Fibroblast of skin of right quadriceps (primary cell): ENCODE data around the gene SRRD.
"Not testable (repeated sequence)": the region's sequence is repeated elsewhere in the genome, so short reads cannot be mapped to it uniquely, and the experiment has no call there.

ENCODE experiments used
- DNase-seq: peaks from one replicate; pipeline ENCODE4 v3.0.0-alpha.2; 2013

SRRD gene

DNA sequence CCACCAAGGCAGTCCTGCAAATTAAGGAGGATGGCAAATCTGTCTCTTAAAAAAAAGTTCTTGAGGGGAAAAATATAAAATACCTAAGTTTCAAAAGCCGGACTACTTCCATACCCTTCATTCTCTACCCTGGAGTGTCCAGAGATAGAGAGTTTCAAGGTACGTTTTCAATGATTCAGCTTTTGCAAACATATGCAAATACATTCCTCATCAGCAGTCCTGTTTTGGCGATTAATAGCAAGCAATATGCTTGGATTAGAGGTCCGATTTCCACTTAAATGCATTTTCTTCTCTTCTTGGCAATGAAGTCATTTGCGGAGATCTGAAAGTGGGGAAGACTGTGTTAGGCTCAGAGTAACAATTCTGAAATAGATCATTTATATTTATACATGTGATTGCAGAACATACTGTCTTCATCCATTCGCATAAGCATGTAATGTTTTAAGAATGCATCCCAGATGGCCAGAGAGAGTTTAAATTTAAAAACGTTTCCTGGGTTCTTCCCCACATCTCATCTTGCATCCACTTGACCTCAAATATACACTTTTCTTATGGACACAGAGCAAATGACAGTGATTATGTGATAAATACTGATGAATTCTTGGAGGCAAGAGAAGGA, 42.4 kb downstream of the SRRD start:
- DNase-seq: no peak

DNA sequence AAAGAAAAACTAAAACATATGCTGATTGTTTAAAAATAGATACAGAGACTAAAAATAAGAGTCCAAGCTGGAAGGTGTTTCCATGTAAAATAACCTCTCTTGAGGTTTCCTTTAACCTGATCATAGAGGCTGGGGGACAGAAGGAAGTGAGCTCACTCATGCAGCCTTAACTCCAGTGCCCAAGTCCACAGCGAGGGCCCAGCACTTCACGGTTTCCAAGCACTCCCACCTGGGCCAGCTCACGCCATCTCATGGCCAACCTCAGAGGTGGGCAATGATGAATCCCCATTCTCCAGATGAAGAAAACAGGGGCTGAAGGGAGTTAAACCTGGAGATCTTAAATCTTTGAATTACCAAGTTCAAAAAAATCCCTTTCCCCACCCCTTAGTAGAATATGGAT, 43.5 kb downstream of the SRRD start:
- DNase-seq: no peak

DNA sequence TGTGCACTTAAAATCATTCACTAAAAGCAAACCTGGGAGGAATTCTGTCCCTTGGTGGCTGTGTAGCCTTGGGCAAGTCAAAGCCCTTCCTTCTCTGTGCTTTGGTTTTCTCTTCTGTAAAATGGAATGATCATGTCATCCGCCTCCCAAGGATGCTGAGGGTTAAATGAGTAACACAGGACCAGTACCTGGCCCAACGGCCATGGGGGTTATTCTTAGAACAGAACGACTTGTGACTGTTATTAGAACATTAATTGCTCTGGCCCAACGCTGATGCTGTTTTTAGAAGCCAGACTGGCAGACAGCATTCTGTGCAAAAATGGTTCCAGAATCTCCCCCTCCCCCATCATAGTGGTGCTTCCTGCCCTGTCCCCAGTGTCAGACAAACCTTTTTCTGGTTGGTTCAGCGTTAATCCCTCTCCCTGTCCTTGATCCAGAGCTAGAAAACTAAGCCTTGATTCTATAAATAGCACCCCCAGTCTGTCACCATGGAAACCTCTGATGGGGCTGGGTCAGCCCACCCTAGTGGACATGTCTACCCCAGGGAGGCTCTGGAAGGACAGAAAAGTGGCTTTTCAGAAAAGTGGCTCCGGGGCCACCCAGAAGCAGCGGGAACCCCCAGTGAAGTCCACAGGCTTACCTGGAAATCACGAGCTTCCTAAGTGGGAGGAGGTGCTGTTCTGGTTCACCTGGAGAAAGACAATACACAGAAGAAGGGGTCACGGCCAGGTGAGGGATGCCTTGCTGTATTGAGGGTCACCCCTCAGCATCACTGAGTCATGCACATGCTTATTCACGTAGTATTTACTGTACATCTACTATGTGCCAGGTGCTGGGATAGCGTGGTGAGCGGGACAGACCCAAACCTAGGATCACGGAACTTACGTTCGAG, 44.1 kb downstream of the SRRD start:
- no peak for DNase-seq

DNA sequence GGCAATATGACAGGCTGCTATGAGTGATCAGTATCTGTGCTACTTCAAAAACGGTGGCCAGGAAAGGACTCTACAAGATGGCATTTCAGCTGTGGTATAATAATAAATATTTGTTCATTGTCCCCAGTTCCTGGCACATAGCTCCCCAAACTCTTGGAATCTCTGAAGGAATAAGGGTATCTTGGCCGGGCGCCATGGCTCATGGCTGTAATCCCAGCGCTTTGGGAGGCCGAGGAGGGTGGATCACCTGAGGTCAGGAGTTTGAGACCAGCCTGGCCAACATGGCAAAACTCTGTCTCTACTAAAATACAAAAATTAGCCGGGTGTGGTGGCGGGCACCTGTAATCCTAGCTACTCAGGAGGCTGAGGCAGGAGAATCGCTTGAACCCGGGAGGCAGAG, 44.8 kb downstream of the SRRD start:
- DNase-seq: not testable (repeated sequence)

DNA sequence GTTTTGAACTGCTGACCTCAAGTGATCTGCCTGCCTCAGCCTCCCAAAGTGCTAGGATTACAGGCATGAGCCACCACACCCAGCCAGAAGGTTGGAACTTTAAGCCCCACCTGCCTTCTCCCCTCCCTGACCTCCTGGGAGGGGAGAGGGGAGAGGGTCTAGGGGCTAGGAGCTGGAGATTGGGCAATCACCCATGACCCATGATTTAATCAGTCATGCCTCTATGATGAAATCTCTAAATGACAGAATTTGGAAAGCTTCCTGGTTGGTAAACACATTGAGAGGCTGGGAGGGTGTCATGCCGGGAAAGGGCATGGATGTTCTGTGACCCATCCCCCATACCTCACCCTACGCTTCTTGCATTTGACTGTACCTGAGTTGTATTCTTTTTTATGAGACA, 45.7 kb downstream of the SRRD start:
- DNase-seq: no peak

DNA sequence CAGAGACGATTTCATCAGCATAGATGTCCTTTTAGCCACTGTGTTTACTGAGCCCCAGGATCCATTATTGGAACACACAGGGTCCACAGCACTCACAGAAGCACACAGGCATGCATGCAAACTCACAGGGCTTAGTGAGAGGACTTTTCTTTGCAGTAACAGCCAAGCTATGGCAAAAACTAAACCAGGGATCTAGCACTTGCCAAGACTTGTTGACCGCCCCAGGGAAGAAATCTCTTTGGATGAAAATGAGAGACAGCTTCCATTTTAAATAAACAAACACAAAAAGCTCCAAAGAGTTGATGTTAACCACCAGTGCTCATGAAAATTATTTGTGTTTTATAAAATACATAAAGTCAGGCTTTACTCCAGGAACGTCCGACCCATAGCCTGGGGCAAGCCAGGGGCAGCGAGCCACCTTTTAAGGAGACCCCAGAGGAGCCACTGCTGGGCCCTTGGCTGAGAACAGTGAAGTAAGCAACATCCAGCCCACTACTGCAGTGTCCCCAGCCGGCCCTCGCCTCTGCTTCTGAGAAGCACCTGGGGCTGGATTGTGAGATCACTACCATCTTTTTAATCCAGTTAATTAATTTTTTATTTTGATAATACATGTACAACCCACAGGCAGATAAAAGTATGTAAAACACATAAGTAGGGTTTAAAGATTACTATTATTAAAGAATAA, 50.6 kb downstream of the SRRD start:
- DNase-seq: no peak

DNA sequence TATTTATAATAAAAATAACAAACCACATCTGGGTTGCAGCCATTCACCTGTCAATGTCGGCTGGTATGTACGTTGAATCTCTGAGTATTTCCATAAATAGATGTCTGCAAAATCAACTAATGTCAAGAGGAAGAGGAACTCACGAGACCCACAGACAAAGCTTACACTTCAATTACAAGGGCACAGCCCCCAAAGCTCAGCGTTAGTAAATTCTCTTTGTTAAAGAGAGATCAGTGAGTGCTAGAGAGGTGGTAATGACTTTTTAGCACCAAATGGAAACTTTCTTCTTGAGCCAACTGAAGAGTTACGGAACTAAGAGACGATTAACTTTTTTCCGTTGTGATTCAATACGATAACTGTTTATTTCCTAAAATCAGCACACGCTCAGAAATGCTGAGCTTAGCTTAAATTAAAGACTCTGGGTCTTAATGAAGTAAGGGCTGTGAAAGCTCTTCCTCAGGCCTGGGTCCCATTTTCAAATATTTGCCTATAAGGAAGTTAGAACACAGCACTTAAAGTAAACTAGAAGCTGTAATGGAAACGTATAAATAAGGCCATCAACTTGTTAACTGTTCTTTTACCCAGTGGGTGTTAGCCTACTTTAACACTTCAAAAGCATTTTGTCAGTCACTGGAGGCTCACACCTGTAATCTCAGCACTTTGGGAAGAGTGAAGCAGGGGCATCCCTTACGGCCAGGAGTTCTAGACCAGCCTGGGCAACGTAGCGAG, 51.4 kb downstream of the SRRD start:
- DNase-seq: no peak

DNA sequence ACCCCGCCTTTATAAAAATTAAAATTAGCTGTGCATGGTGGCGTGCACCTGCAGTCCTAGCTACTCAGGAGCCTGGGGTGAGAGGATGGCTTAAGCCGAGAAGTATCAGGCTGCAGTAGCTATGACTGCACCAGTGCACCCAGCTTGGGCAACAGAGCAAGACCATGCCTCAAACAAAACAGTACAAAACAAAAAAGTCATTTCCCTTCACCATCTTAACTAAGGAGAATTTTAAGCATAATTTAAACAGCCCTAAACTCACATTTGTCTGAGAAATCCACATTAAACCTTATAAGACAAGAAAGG, 51.9 kb downstream of the SRRD start:
- DNase-seq: no peak

DNA sequence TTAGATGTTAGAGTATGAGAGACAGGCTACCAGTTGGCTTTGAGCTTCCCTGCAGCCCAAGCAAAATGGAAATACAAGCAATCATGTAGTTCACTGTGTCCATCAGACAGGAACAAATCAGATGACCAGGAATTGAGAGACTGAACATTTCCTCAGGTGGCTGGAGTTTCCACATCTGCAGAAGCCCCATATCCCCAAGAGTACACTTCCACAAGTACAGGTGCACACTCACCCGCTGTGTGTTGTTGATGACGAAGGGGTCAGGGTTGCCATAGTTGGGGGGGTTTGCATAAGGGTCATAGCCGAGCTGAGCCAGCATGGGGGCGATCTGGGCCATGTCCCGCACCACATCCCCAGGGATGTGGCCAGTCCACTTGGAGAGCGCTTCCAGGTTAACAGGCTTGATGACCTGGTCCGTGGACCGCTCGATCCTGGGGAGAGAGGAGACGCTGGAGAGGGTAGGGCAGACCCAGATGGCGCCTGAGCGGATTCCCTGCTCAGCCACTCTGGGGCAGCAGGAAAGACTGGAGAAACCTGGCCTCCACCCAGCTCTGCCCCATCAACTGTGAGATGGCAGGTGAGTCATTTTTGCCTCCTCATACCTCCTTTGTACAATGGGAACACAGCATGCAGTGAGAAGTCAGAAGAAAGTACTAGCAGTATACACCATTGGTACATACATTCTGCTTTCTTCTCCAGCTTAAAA, 52.5 kb downstream of the SRRD start:
- DNase-seq: no peak

DNA sequence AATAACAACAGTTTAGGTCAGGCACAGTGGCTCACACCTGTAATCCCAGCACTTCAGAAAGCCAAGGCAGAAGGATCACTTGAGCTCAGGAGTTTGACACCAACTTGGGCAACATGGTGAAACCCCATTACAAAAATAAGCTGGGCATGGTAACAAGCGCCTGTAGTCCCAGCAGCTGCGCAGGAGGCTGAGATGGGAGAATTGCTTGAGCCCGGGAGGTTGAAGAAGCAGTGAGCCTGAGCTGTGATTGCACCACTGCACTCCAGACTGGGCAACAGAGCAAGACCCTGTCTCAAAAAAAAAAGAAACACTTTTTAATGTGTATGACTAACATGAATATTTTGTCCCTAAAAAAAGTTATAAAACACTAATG, 53.1 kb downstream of the SRRD start:
- no peak for DNase-seq

DNA sequence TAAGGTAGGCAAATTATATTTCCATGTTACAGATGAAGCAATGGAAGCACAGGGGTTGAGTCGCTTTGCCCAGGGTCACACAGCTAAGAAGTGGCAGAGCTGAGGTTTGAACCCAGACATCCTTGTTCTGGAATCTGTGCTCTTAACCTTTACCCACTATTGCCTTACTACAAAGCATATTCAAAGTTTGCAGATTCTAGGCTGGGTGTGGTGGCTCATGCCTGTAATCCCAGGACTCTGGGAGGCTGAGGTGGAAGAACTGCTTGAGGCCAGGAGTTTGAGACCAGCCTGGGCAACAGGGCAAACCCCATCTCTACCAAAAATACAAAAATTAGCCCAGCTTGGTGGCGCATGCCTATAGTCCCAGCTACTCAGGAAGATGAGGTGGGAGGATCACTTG, 56.4 kb downstream of the SRRD start:
- no peak for DNase-seq

DNA sequence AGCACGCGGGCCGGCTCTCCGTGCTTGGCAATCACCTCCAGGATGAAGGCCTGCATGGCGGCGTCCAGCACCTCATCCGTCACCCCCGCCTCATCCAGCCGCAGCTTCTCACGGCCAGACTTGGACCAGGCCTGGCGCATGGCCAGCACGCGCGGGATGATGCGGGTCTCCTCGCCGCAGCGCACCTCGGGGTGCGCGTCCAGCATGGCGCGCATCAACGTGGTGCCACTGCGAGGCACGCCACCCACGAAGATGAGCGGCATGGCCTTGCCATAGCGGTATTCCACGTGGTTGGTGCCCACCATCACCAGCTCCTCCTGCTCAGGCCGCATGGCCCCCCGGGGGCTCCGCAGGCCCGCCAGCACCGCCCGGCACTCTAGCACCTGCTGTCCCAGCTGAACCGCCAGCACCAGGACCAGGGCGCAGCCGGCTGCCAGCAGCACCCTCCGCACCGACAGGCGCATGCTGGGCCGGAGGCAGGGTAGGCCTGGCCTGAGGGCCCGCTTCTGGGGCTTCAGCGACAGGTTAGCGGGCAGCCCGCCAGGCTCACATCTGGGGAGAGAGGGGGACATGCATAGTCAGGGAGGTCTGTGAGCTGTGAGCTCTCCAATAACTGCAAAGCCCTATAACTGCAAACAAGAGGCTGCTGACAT, 57.6 kb downstream of the SRRD start:
- DNase-seq: no peak

DNA sequence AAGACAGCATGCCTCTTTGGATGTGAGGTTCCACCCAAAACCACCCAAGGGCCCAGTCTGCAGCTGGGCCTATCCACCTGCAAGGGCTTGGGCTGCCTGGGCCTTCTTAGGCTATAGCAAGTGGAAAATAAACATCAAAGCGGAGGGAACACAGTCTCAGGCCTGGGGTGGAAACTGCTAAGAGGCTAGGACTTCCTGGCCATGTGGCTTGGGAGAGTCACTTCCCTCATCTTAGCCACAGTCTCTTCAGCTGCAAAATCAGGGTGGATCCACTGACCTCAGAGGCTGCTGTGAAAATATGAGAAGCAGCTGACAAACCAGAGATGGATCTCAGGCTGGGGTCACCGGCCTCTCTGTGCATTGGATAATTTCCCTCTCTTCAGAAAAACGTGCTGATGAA, 59.2 kb downstream of the SRRD start:
- no peak for DNase-seq
